Upper lobe of left lung (tissue), 4 donors: ENCODE results near the gene ANKRD44.

ENCODE experiments used
- EP300 ChIP-seq, 4 donors: sonication (generic); formaldehyde crosslinking; IDR thresholded peaks; one replicate each; pipeline ENCODE4 v1.5.1; 2017; ENCODE audit warnings: antibody characterized with exemption in 4 of 4, control low read depth in 2 of 4
- POLR2A ChIP-seq, 4 donors: fragments of 450-650 bp; IDR thresholded peaks; one replicate each; pipeline ENCODE4 v1.5.1; 2016 to 2017; ENCODE audit warnings: antibody characterized with exemption in 4 of 4, mild to moderate bottlenecking in 2 of 4
- POLR2AphosphoS5 ChIP-seq, 2 donors: sonication (generic); formaldehyde crosslinking; IDR thresholded peaks; one replicate each; pipeline ENCODE4 v1.5.1; 2017; ENCODE audit warnings: antibody characterized with exemption in 2 of 2
- TF ChIP-seq, protein P1 (sequence below), 6 experiments: fragments of 450-650 bp in 4 of 6; fragments of 200-600 bp in 2 of 6; sonication (generic) in 2 of 6; IDR thresholded peaks; one replicate each; pipeline ENCODE4 v1.5.1; 2016 to 2019; ENCODE audit warnings: antibody characterized with exemption in 6 of 6

DNA sequence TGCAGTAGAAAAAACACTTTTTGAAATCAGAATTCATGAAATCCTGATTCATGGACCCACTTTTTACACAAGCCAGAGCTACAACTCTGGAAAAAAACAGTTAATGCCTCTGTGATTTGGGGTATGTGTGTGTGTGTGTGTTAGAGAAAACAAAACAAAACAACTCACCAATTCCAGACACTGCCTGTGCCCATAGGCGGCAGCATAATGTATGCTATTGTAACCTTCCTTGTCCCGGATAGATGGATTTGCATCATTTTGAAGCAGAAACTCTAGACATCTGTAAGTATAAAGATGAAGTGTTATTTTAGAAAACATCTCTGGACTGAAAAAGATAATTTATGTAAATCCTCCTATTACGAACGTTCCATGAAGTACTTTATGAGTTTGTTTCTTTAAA lies 232.0 kb downstream of the ANKRD44 start:
- no peak for TF ChIP-seq POLR2AphosphoS5 (IDR thresholded peaks at IDR 0.05)
- TF ChIP-seq POLR2A (IDR thresholded peaks at IDR 0.05), result no peak
- TF ChIP-seq, protein P1, sequence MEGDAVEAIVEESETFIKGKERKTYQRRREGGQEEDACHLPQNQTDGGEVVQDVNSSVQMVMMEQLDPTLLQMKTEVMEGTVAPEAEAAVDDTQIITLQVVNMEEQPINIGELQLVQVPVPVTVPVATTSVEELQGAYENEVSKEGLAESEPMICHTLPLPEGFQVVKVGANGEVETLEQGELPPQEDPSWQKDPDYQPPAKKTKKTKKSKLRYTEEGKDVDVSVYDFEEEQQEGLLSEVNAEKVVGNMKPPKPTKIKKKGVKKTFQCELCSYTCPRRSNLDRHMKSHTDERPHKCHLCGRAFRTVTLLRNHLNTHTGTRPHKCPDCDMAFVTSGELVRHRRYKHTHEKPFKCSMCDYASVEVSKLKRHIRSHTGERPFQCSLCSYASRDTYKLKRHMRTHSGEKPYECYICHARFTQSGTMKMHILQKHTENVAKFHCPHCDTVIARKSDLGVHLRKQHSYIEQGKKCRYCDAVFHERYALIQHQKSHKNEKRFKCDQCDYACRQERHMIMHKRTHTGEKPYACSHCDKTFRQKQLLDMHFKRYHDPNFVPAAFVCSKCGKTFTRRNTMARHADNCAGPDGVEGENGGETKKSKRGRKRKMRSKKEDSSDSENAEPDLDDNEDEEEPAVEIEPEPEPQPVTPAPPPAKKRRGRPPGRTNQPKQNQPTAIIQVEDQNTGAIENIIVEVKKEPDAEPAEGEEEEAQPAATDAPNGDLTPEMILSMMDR (IDR thresholded peaks at IDR 0.05), result no peak
- no peak for TF ChIP-seq EP300 (IDR thresholded peaks at IDR 0.05)
